CD4-positive, alpha-beta T cell (primary cell): ENCODE results near the gene STXBP3. TPM values are rescaled to one million over a fixed set of nuclear protein-coding genes. Genes with fewer than 3 reads are reported as not detected.

Experiments
- ATAC-seq: fragments of 200-7000 bp; cut with Tn5 transposase; one replicate; pipeline ENCODE4 v1.10.0; 2022; ENCODE audit warnings: mild to moderate bottlenecking; ENCODE audit not compliant: poor library complexity
- CTCF ChIA-PET: fragments of 350-600 bp; sonication (Branson Sonifier 250); formaldehyde crosslinking; loops from one replicate; lab custom pipeline; 2021; ENCODE audit warnings: antibody characterized with exemption, inconsistent platforms; lab: Charles Lee
- POLR2A ChIA-PET: fragments of 350-600 bp; sonication (Branson Sonifier 250); formaldehyde crosslinking; loops from one replicate; lab custom pipeline; 2021; ENCODE audit warnings: antibody characterized with exemption, inconsistent platforms; lab: Charles Lee
- DNase-seq, 14 experiments: peaks; one replicate each; pipeline ENCODE4 v3.0.0-alpha.2; 2013 to 2020; ENCODE audit warnings: mixed read lengths in 2 of 14
- H3K27ac ChIP-seq, 2 donors: one replicate each; pipeline versions ENCODE4 v1.5.1 to v1.7.0; 2013; ENCODE audit warnings: low read length in 2 of 2, low read depth in 1 of 2, mild to moderate bottlenecking in 1 of 2
- H3K27me3 ChIP-seq, 2 experiments: 1 replicate in 1 of 2; 2 replicates in 1 of 2; pipeline versions ENCODE4 v1.6.1 to v1.7.0; 2013; ENCODE audit warnings: low read length in 2 of 2, control low read depth in 1 of 2, mild to moderate bottlenecking in 1 of 2, moderate library complexity in 1 of 2; ENCODE audit not compliant: insufficient read depth in 2 of 2, control insufficient read depth in 1 of 2
- H3K36me3 ChIP-seq: one replicate; pipeline ENCODE4 v1.6.1; 2013; ENCODE audit warnings: low read length, control low read depth; ENCODE audit not compliant: insufficient read depth
- H3K4me1 ChIP-seq: one replicate; pipeline ENCODE4 v1.6.1; 2013; ENCODE audit warnings: low read length, control low read depth; ENCODE audit not compliant: insufficient read depth
- H3K4me3 ChIP-seq: one replicate; pipeline ENCODE4 v1.5.1; 2013; ENCODE audit warnings: mild to moderate bottlenecking, low read length, moderate library complexity
- H3K9me3 ChIP-seq, 2 experiments: 1 replicate in 1 of 2; 2 replicates in 1 of 2; pipeline versions ENCODE4 v1.6.1 to v1.7.0; 2013; ENCODE audit warnings: low read length in 2 of 2, mild to moderate bottlenecking in 2 of 2, control low read depth in 1 of 2, moderate library complexity in 1 of 2; ENCODE audit not compliant: control insufficient read depth in 1 of 2, insufficient read depth in 1 of 2
- H3K27ac Mint-ChIP-seq: one replicate; pipeline ENCODE4 v1.8.0; 2020; ENCODE audit warnings: mixed read lengths
- H3K27me3 Mint-ChIP-seq: one replicate; pipeline ENCODE4 v1.8.0; 2021; ENCODE audit warnings: mixed read lengths
- H3K36me3 Mint-ChIP-seq: one replicate; pipeline ENCODE4 v1.8.0; 2021; ENCODE audit warnings: low read depth, mixed read lengths
- H3K4me1 Mint-ChIP-seq: one replicate; pipeline ENCODE4 v1.8.0; 2021; ENCODE audit warnings: low read depth, mixed read lengths
- H3K4me3 Mint-ChIP-seq: one replicate; pipeline ENCODE4 v1.8.0; 2020; ENCODE audit warnings: mild to moderate bottlenecking, mixed read lengths
- H3K9me3 Mint-ChIP-seq: one replicate; pipeline ENCODE4 v1.8.0; 2020; ENCODE audit warnings: mixed read lengths
- CTCF ChIP-seq: fragments of 200-600 bp; IDR thresholded peaks from one replicate; pipeline ENCODE4 v1.8.0; 2022; ENCODE audit warnings: antibody characterized with exemption, mild to moderate bottlenecking
- intact Hi-C, 2 experiments: fragments of 100-400 bp; cut with DNase I in 1 of 2; cut with micrococcal nuclease in 1 of 2; formaldehyde crosslinking; loops; one replicate each; pipeline versions ENCODE4 v1.15.1 to v1.9.0; 2023 to 2025; cut with DNase I, micrococcal nuclease
- total RNA-seq, 174 experiments: library from RNA in 2 of 174; stranded (reverse) in 2 of 174; gene quantifications; one replicate each; pipeline ENCODE4 v1.2.3 and lab custom pipeline; 2021 to 2026

The STXBP3 gene
- total RNA-seq, 2 experiments from 2014 or later, result 41.6 to 50.5 TPM

- H3K27me3 ChIP-seq, result no peaks in the 10 kb centered on the region
- peaks cover 10% of the 10 kb centered on the region for H3K36me3 Mint-ChIP-seq
- intact Hi-C loops, result no loop called here
- H3K4me1 Mint-ChIP-seq, result no peaks in the 10 kb centered on the region
- ATAC-seq (no peak), DNase-seq (no peak)
- ChIA-PET POLR2A (no interaction called here), CTCF (no interaction called here)
- H3K27ac Mint-ChIP-seq, result no peak overlapping the region
- no peaks in the 10 kb centered on the region for H3K36me3 ChIP-seq
- no peak overlapping the region for H3K27ac ChIP-seq
- H3K9me3 Mint-ChIP-seq, result no peaks in the 10 kb centered on the region
- H3K4me3 ChIP-seq, result no peak overlapping the region
- no peak for TF ChIP-seq CTCF
- no peaks in the 10 kb centered on the region for H3K9me3 ChIP-seq
- H3K4me1 ChIP-seq, result no peaks in the 10 kb centered on the region
- no peaks in the 10 kb centered on the region for H3K27me3 Mint-ChIP-seq
- no peak overlapping the region for H3K4me3 Mint-ChIP-seq
Measured at GRCh38 chr1:108815566-108815965, 69.1 kb downstream of the STXBP3 start.

- Mint-ChIP-seq H3K36me3 (peaks cover 8% of the 10 kb centered on the region), H3K27me3 (no peaks in the 10 kb centered on the region), H3K9me3 (no peaks in the 10 kb centered on the region), H3K27ac (no peak overlapping the region), H3K4me3 (no peak overlapping the region), H3K4me1 (no peaks in the 10 kb centered on the region)
- no peaks in the 10 kb centered on the region for H3K36me3 ChIP-seq
- no peaks in the 10 kb centered on the region for H3K9me3 ChIP-seq
- no peak overlapping the region for H3K4me3 ChIP-seq
- DNase-seq (no peak), ATAC-seq (no peak)
- POLR2A ChIA-PET, result interaction anchor here (1.1 kb wide), 1 partner anchor 124 kb away, joined by 4 read pairs; the partner anchor contains the start of gene PRPF38B
- CTCF ChIA-PET, result no interaction called here
- H3K27ac ChIP-seq, result no peak overlapping the region
- intact Hi-C loops, result no loop called here
- TF ChIP-seq CTCF, result no peak
- H3K4me1 ChIP-seq, result no peaks in the 10 kb centered on the region
- no peaks in the 10 kb centered on the region for H3K27me3 ChIP-seq
Measured at GRCh38 chr1:108816049-108816893, 69.8 kb downstream of the STXBP3 start.

- no peak for DNase-seq
- Histone ChIP-seq H3K36me3 (no peaks in the 10 kb centered on the region), H3K9me3 (no peaks in the 10 kb centered on the region), H3K4me3 (no peak overlapping the region), H3K27ac (no peak overlapping the region), H3K27me3 (no peaks in the 10 kb centered on the region), H3K4me1 (no peaks in the 10 kb centered on the region)
- Mint-ChIP-seq H3K9me3 (no peaks in the 10 kb centered on the region), H3K4me1 (no peaks in the 10 kb centered on the region), H3K27ac (no peak overlapping the region), H3K27me3 (no peaks in the 10 kb centered on the region), H3K4me3 (no peak overlapping the region), H3K36me3 (peaks cover under 1% of the 10 kb centered on the region)
- ATAC-seq, result no peak
- ChIA-PET POLR2A (interaction anchor here (1.1 kb wide), 1 partner anchor 125 kb away, joined by 4 read pairs; the partner anchor contains the start of gene PRPF38B), CTCF (no interaction called here)
- intact Hi-C loops, result no loop called here
- TF ChIP-seq CTCF, result no peak
Measured at GRCh38 chr1:108817016-108817415, 70.5 kb downstream of the STXBP3 start.
